B cell (primary cell): Measurements from ENCODE around the gene AGBL2. TPM values are rescaled to one million over a fixed set of nuclear protein-coding genes. Genes with fewer than 3 reads are reported as not detected.
"Not testable (repeated sequence)": the region's sequence is repeated elsewhere in the genome, so short reads cannot be mapped to it uniquely, and the experiment has no call there.

ENCODE experiments used
- ATAC-seq: fragments of 200-7000 bp; cut with Tn5 transposase; one replicate; pipeline ENCODE4 v1.10.0; 2021; ENCODE audit warnings: low read depth, mild to moderate bottlenecking, moderate number of reproducible peaks, moderate library complexity
- CTCF ChIA-PET: fragments of 350-600 bp; sonication (Branson Sonifier 250); formaldehyde crosslinking; loops from one replicate; lab custom pipeline; 2021; ENCODE audit warnings: antibody characterized with exemption, inconsistent platforms; lab: Charles Lee
- POLR2A ChIA-PET: fragments of 350-600 bp; sonication (Branson Sonifier 250); formaldehyde crosslinking; loops from one replicate; lab custom pipeline; 2021; ENCODE audit warnings: antibody characterized with exemption; lab: Charles Lee
- DNase-seq: peaks from one replicate; pipeline ENCODE4 v3.0.0; 2013
- H2AFZ ChIP-seq: 2 replicates; pipeline ENCODE4 v1.6.1; 2012; ENCODE audit warnings: mild to moderate bottlenecking, low read depth, low read length; ENCODE audit not compliant: insufficient read depth, poor library complexity, severe bottlenecking
- H3K27ac ChIP-seq, 2 donors: 1 replicate in 1 of 2; 2 replicates in 1 of 2; pipeline ENCODE4 v1.5.1; 2012 to 2013; ENCODE audit warnings: low read length in 2 of 2, mild to moderate bottlenecking in 2 of 2, moderate library complexity in 1 of 2
- H3K27me3 ChIP-seq, 4 experiments: fragments of 200-600 bp in 1 of 4; sonication (generic) in 1 of 4; replicated peaks in 1 of 4; 1 replicate in 2 of 4; 2 replicates in 2 of 4; pipeline versions ENCODE4 v1.6.1 to v1.7.0; 2013 to 2016; ENCODE audit warnings: low read length in 3 of 4, mild to moderate bottlenecking in 2 of 4, mixed read lengths in 1 of 4, moderate library complexity in 1 of 4; ENCODE audit not compliant: insufficient read depth in 4 of 4, control insufficient read depth in 3 of 4; ENCODE audit errors: control extremely low read depth in 1 of 4
- H3K36me3 ChIP-seq, 2 experiments: replicated peaks in 1 of 2; 1 replicate in 1 of 2; 2 replicates in 1 of 2; pipeline versions ENCODE4 v1.6.1 to v1.7.1; 2013; ENCODE audit warnings: low read length in 1 of 2; ENCODE audit not compliant: insufficient read depth in 2 of 2, control insufficient read depth in 1 of 2; ENCODE audit errors: control extremely low read depth in 1 of 2, extremely low read depth in 1 of 2
- H3K4me1 ChIP-seq, 2 donors: fragments of 200-600 bp in 1 of 2; sonication (generic) in 1 of 2; 1 replicate in 1 of 2; 2 replicates in 1 of 2; pipeline versions ENCODE4 v1.5.1 to v1.6.1; 2013 to 2017; ENCODE audit warnings: low read length in 2 of 2; ENCODE audit not compliant: control insufficient read depth in 2 of 2, insufficient read depth in 2 of 2
- H3K4me2 ChIP-seq: replicated peaks from 2 replicates; pipeline ENCODE3; 2012; ENCODE audit warnings: mild to moderate bottlenecking, low read depth, low read length; ENCODE audit not compliant: poor library complexity, severe bottlenecking
- H3K4me3 ChIP-seq, 5 experiments: fragments of 200-600 bp in 1 of 5; sonication (generic) in 1 of 5; 1 replicate in 3 of 5; 2 replicates in 2 of 5; pipeline versions ENCODE4 v1.5.1 to v1.7.0; 2011 to 2016; ENCODE audit warnings: low read length in 4 of 5, mild to moderate bottlenecking in 4 of 5, low read depth in 2 of 5, control low read depth in 1 of 5, moderate library complexity in 1 of 5; ENCODE audit not compliant: insufficient read depth in 1 of 5; ENCODE audit errors: control extremely low read depth in 1 of 5, extremely low read depth in 1 of 5
- H3K79me2 ChIP-seq: fragments of 200-600 bp; sonication (generic); one replicate; pipeline ENCODE4 v1.6.0; 2016; ENCODE audit warnings: low read length; ENCODE audit not compliant: control insufficient read depth, insufficient read depth
- H3K9ac ChIP-seq: fragments of 200-600 bp; sonication (generic); 2 replicates; pipeline ENCODE4 v1.6.1; 2017; ENCODE audit warnings: mild to moderate bottlenecking, low read length, moderate library complexity
- H3K9me3 ChIP-seq, 3 donors: one replicate each; pipeline versions ENCODE4 v1.6.1 to v1.7.1; 2013; ENCODE audit warnings: low read length in 2 of 3; ENCODE audit not compliant: control insufficient read depth in 2 of 3, insufficient read depth in 1 of 3; ENCODE audit errors: control extremely low read depth in 1 of 3
- H4K20me1 ChIP-seq: 2 replicates; pipeline ENCODE4 v1.6.0; 2012; ENCODE audit warnings: mild to moderate bottlenecking, low read length; ENCODE audit not compliant: insufficient read depth, control insufficient read depth, poor library complexity, severe bottlenecking
- H3K27ac Mint-ChIP-seq: one replicate; pipeline ENCODE4 v1.8.0; 2021; ENCODE audit warnings: mixed read lengths
- H3K27me3 Mint-ChIP-seq: one replicate; pipeline ENCODE4 v1.8.0; 2021; ENCODE audit warnings: mixed read lengths
- H3K4me1 Mint-ChIP-seq: one replicate; pipeline ENCODE4 v1.8.0; 2021; ENCODE audit warnings: mixed read lengths
- H3K4me3 Mint-ChIP-seq: one replicate; pipeline ENCODE4 v1.8.0; 2021; ENCODE audit warnings: mixed read lengths
- H3K9me3 Mint-ChIP-seq: one replicate; pipeline ENCODE4 v1.8.0; 2022; ENCODE audit warnings: mixed read lengths; ENCODE audit not compliant: insufficient read depth
- EZH2 ChIP-seq: IDR thresholded peaks from 2 replicates; pipeline ENCODE4 v1.6.1; 2012; ENCODE audit warnings: borderline replicate concordance, low read depth, mild to moderate bottlenecking, moderate library complexity, low read length; ENCODE audit not compliant: insufficient read depth, poor library complexity, severe bottlenecking
- WGBS: methylation state at CpG from one replicate; pipeline ENCODE4 v1.1.5; 2013; ENCODE audit warnings: missing lambda C conversion rate; ENCODE audit not compliant: insufficient coverage; 5-methylcytosine and 5-hydroxymethylcytosine counted together
- intact Hi-C: fragments of 100-400 bp; cut with micrococcal nuclease; formaldehyde crosslinking; loops from one replicate; pipeline ENCODE4 v1.10.0; 2022
- polyA plus RNA-seq: library from polyadenylated mRNA; depleted of rRNA; stranded (reverse); fragments of >200 nt; gene quantifications from 2 replicates; pipeline ENCODE4 v1.2.3, GENCODE V29; 2012
- total RNA-seq, 2 donors: library from RNA; stranded (reverse); fragments of 120-200 nt in 1 of 2; gene quantifications; 1 replicate in 1 of 2; 2 replicates in 1 of 2; pipeline versions ENCODE4 v1.2.3 to v1.2.4, GENCODE V29; 2013 to 2022
- TF ChIP-seq, protein P1 (sequence below): fragments of 200-600 bp; IDR thresholded peaks from one replicate; pipeline ENCODE4 v1.8.0; 2022; ENCODE audit warnings: antibody characterized with exemption, mild to moderate bottlenecking

AGBL2 gene
- total and polyA plus RNA-seq, 2 donors (not counting 1 experiment from before 2014, with no cell fraction given), result 13.6 to 28.6 TPM

GRCh38 chr11:47711225-47711624 is 3.9 kb downstream of the AGBL2 start:
- H3K4me1 Mint-ChIP-seq, result peaks cover 14% of the 10 kb centered on the region

GRCh38 chr11:47707275-47707786 is 7.8 kb downstream of the AGBL2 start:
- H3K4me3 ChIP-seq, H4K20me1 ChIP-seq, H3K9me3 Mint-ChIP-seq, H3K27me3 Mint-ChIP-seq, H3K36me3 ChIP-seq, H3K27me3 ChIP-seq, H3K79me2 ChIP-seq, DNase-seq, H3K27ac Mint-ChIP-seq, H3K9ac ChIP-seq, H3K4me1 ChIP-seq, H3K4me2 ChIP-seq, H3K9me3 ChIP-seq, H3K4me1 Mint-ChIP-seq, H2AFZ ChIP-seq, ATAC-seq, intact Hi-C loops, POLR2A ChIA-PET, H3K4me3 Mint-ChIP-seq, H3K27ac ChIP-seq: not testable (repeated sequence)
- 86% methylated on average over 1 of the region's 5 CpGs for WGBS
- CTCF ChIA-PET, result interaction anchor here (0.6 kb wide), 1 partner anchor 393 kb away, joined by 4 read pairs; no protein-coding TSS in a partner anchor

More at GRCh38 chr11:47711225-47711624, 3.9 kb downstream of the AGBL2 start:
- ATAC-seq (no peak), DNase-seq (no peak)
- H3K36me3 ChIP-seq, result peaks cover 1 to 2% of the 10 kb centered on the region in 2 experiments
- H3K4me3 ChIP-seq, result no peak overlapping the region
- Mint-ChIP-seq H3K27me3 (no peaks in the 10 kb centered on the region), H3K9me3 (no peaks in the 10 kb centered on the region), H3K27ac (no peak overlapping the region), H3K4me3 (no peak overlapping the region)
- H2AFZ ChIP-seq, result no peak overlapping the region
- H3K4me2 ChIP-seq, result no peak overlapping the region
- WGBS, result 93% methylated on average over 4 of the region's 5 CpGs
- CTCF ChIA-PET, result interaction anchor here (1.0 kb wide), 1 partner anchor 9 kb away, joined by 5 read pairs; no protein-coding TSS in a partner anchor
- H3K27ac ChIP-seq, result no peak overlapping the region
- peaks cover 11% of the 10 kb centered on the region for H3K79me2 ChIP-seq
- H4K20me1 ChIP-seq, result no peaks in the 10 kb centered on the region
- intact Hi-C loops, result no loop called here
- H3K27me3 ChIP-seq, result no peaks in the 10 kb centered on the region
- no peak overlapping the region for H3K9ac ChIP-seq
- H3K9me3 ChIP-seq, result no peaks in the 10 kb centered on the region
- POLR2A ChIA-PET, result no interaction called here
- no peak for TF ChIP-seq EZH2
- TF ChIP-seq, protein P1, sequence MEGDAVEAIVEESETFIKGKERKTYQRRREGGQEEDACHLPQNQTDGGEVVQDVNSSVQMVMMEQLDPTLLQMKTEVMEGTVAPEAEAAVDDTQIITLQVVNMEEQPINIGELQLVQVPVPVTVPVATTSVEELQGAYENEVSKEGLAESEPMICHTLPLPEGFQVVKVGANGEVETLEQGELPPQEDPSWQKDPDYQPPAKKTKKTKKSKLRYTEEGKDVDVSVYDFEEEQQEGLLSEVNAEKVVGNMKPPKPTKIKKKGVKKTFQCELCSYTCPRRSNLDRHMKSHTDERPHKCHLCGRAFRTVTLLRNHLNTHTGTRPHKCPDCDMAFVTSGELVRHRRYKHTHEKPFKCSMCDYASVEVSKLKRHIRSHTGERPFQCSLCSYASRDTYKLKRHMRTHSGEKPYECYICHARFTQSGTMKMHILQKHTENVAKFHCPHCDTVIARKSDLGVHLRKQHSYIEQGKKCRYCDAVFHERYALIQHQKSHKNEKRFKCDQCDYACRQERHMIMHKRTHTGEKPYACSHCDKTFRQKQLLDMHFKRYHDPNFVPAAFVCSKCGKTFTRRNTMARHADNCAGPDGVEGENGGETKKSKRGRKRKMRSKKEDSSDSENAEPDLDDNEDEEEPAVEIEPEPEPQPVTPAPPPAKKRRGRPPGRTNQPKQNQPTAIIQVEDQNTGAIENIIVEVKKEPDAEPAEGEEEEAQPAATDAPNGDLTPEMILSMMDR, result no peak
- peaks cover 11 to 15% of the 10 kb centered on the region in 2 donors for H3K4me1 ChIP-seq
